GM21528 (cell line): ENCODE results near the gene SLC4A2.
A peak's percentile ranks its signal among the peaks of the same experiment; 100 is the strongest.

Experiments
- ATAC-seq: cut with Tn5 transposase; IDR thresholded peaks from one replicate; pipeline ENCODE4 v1.9.1; 2021; ENCODE audit warnings: mild to moderate bottlenecking, moderate library complexity; ENCODE audit not compliant: unreplicated experiment, low FRiP score

SLC4A2 gene

GRCh38 chr7:151110236-151110940 lies 51.0 kb downstream of the SLC4A2 start:
- ATAC-seq, result no peak

- peak; percentile 74 for ATAC-seq
Observed at GRCh38 chr7:151110941-151111645, 51.7 kb downstream of the SLC4A2 start.

- ATAC-seq, result no peak
Observed at GRCh38 chr7:151113344-151114150, 54.2 kb downstream of the SLC4A2 start.

GRCh38 chr7:151114151-151115090 lies 55.0 kb downstream of the SLC4A2 start:
- no peak for ATAC-seq

- ATAC-seq, result no peak
Observed at GRCh38 chr7:151115121-151115835, 55.9 kb downstream of the SLC4A2 start.

- ATAC-seq, result no peak
Observed at GRCh38 chr7:151115836-151116418, 56.5 kb downstream of the SLC4A2 start.

- ATAC-seq, result no peak
Observed at GRCh38 chr7:151116603-151117440, 57.4 kb downstream of the SLC4A2 start.

GRCh38 chr7:151117565-151117964 lies 58.2 kb downstream of the SLC4A2 start:
- no peak for ATAC-seq

GRCh38 chr7:151118108-151119054 lies 59.0 kb downstream of the SLC4A2 start:
- ATAC-seq, result no peak

- ATAC-seq, result no peak
Observed at GRCh38 chr7:151119055-151119415, 59.6 kb downstream of the SLC4A2 start.

GRCh38 chr7:151119902-151120301 lies 60.5 kb downstream of the SLC4A2 start:
- ATAC-seq, result no peak

GRCh38 chr7:151120896-151121295 lies 61.5 kb downstream of the SLC4A2 start:
- no peak for ATAC-seq

- no peak for ATAC-seq
Observed at GRCh38 chr7:151121380-151122170, 62.2 kb downstream of the SLC4A2 start.

GRCh38 chr7:151122276-151122675 lies 62.9 kb downstream of the SLC4A2 start:
- ATAC-seq, result no peak

GRCh38 chr7:151122796-151123157 lies 63.4 kb downstream of the SLC4A2 start:
- ATAC-seq, result no peak

GRCh38 chr7:151123158-151123821 lies 63.9 kb downstream of the SLC4A2 start:
- no peak for ATAC-seq
